HuH-7.5 (cell line): ENCODE data around the gene SORCS2.

Experiments used
- DNase-seq: peaks from one replicate; pipeline ENCODE4 v3.0.0; 2011; ENCODE audit warnings: low spot score

Gene SORCS2

DNA sequence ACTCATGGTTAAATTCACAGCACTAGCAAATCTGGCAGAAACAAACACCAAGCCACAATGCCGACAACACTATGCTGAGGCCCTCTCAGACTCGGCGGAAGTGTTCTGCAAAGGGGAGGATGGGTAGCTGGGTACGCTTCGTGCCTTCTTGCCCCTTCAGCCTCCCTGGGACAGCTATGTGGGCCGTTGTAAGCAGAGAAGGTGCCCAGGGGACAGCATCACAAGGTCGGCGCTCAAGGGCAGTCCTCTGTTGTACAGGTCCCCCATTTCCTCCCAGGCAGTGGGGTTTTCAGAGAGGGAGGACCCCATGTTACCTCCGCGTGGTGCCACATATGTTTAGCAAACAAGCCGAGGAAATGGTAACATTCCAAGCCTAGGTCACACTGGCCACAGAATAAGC lies 573.7 kb downstream of the SORCS2 start:
- DNase-seq, result no peak

DNA sequence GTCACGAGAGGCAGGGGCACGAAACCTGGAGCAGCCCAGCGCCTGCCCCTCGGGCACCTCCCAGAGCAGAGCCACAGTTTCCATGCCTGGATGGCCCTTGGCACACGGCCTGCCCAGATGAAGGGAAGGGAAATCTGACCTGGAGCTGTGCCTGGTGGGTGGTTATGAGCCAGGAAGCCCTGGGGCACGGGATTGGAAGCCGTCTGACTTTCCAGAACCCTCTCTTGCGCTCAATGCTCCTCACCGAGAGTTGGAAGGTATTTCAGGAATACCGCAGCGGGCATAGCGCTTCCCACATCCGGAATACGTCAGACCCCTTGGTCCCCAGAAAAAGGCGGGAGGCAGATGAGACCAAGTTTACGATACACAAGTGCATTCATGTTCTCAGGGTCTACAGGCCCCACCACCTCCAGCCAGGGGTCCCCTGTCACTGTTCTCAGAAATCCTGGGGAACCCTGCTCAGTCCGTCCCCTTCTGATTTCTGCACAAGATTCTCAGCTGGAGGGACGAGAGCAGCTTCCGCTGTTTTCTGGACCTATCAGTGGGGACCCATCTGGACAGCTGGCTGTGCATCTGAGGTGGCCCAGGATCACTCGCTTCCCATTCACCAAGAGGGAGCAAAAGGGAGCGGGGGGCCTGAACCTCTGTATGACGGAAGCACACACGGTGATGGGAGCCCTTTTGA lies 574.5 kb downstream of the SORCS2 start:
- DNase-seq, result no peak

DNA sequence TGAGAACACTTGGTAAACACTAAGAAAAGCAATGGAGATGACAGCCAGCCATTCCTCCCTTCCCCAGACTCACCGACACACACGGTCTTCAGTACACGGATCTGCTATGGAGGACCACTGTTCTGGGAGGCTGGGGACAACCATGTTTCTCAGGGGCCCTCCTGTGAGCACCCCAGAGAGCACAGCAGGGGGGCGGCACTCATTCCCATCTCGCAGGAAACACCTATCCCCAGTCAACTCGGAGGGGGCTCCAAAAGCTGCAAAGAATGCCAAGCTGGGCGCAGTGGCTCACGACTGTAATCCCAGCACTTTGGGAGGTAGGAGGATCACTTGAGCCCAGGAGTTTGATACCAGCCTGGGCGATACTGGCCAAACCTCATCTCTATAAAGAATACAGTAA lies 575.2 kb downstream of the SORCS2 start:
- DNase-seq, result no peak

DNA sequence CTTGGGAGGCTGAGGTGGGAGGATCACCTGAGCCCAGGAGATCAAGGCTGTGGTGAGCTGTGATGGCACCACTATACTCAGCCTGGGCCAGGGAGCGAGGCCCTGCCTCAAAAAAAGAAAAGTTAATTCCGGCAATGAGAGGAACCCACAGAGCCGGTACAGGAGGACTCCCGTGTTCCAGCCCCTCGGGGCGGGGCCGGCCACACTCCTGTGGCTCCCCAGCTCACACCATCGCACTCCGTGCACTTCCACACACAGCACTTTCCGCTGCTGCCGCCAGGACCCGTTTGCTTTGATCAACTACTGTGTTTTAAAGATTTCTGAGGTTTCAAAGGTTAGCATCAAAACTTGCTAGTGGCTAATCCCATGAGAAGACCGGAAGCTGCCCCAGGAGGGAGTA lies 575.6 kb downstream of the SORCS2 start:
- no peak for DNase-seq

DNA sequence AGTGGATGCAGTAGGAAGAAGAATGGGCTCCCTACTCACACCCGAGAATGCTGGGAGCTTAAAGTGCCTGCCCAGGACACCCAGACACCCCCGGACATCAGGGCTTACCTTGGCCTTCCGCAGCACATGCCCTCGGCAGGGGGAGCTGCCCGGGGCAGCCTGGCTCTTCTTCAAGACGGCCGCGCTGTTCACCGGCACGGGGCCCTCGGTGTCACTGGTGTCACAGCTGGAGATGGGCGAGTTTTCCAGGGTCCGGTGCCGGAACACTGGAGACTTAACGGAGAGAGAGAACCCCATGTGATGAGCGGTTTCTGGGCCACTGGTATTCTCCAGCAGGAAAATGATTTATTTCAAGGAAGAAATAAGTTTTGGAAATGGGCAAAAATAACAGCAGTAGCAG lies 576.4 kb downstream of the SORCS2 start:
- no peak for DNase-seq

DNA sequence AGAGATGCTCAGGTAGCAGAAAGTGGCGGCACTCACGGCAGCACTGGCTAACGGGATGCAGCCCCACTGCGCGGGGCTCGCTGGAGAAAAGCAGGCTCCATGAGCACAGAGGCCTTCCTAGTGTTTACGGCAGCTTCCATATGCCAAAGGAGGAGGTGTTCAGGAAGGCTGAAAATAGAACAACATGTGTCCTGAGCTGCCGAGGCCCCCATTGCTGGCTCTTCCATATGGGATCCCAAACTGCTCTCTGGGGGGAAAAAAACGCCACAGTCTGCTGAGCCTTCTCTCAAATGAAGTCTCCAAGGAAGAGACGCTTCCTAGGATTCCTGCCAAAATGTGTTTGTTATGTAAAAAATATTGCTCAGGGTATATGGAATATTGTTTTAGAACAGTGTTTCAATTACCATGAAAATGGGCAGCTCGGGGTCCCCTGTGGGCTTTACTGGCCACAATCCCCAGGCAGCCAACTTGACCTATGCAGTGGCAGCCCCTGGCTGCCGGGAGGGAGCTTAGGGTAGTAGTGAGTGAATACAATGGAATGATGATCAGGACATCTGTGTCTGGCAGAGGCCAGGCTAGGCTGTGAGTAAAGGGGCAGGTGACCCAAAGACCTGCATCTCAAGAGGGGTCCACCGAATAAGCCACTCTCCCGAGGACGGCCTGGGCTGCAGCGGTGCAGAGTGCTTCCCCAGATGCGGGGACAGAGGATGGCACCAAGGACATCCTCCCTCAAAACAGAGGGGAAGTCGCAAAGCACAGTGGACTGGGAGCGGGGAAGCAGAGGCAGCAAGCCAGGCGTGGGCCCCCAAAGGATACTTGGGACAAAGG lies 577.3 kb downstream of the SORCS2 start:
- DNase-seq, result no peak

DNA sequence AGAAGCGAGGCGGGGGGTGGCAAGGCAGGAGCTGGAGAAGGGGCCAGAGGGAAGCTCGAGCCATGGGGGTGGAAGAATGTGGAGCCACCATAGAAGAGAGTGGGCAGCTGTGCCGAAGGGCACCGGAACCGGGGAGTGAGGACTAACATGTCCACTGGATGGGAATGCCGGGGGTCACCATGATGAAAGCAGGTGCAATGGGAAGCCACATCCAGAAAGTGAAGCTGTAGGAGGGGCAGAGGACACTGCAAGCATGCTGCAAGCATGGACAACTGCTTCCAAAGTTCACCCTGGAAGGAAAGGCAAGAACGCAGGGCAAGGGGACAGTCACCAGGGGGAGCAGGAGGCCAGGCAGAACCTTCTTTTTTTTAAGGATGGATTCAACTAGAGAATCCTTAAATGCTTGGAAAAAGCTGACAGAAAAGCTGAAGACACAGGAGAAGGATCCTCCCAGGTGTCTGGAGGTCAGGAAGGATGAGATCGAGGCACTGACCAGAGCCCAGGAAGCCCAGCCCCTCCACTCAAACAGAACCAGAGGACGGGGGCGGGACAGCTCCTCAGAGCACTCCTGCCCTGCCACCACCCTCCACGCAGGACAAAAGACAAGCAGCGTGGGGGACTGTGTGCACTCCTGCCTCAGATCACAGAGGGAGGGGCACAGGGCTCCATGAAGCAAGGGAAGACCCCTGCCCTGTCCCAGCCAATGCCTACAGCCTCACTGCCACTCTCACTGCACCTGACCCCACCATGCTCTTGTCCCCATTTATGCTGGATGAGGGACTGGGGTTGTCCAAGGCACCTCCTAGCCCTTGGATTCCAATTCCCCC lies 578.1 kb downstream of the SORCS2 start:
- peak; percentile 66 for DNase-seq

DNA sequence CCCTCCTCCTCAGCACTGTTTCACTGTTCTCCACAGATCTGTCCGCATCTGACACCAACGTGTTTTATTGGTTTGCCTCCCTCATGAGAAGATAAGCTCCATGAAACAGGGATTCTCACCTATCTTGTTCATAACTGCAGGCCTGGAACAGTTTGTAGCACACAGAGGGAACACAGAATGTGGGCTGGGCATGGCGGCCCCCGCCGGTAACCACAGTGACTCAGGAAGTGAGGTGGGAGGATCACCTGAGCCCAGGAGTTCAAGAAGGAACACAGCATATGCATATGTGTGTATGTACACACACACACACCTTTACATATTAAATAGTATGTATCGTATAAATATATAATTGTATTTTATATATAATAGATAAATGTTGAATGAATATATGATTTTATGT lies 578.7 kb downstream of the SORCS2 start:
- DNase-seq, result no peak

DNA sequence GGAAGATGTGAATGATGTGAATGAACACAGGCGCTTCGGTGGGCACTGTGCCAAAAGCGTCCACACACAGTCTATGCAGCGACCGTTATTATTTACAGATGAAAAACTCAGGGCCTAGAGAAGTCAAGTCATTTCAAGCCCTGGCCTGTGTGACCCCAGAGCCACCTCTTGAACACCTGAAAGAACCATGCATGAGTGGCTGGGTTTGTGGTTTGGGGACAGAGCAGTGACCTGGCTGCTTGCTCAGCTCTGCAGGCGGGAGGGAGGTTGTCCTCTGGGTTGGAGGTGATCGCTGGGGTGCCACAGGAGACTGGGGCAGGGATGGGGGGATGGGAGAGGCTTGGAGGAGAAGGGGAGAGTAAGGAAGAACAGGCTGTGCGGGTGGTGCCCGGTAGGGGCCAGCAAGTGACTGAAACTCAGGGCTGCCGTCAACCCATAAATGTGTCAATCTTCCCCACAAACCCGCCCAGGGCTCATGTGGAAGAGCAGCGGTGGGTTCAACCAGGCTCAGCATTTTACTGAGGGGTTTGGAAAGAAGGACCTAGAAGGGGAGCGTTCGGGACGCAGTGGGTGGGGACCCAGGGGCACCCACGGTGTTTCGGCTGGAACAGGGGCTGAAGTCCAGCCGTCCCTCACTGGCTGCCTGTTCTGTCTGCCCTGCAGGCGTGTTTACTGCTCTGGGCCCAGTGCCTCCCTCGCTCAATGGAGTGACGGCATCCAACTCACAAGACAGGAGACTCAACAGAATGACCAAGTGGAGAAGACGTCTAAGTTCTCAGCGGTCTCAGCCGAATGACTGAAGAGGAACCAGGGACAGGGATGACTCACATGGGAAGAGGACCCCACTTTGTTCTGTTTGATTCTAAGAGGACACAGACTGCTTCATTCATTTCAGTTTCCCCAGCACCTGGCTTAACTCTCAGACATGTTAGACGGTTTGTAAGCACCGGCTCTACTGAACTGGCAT lies 579.5 kb downstream of the SORCS2 start:
- DNase-seq, result no peak

DNA sequence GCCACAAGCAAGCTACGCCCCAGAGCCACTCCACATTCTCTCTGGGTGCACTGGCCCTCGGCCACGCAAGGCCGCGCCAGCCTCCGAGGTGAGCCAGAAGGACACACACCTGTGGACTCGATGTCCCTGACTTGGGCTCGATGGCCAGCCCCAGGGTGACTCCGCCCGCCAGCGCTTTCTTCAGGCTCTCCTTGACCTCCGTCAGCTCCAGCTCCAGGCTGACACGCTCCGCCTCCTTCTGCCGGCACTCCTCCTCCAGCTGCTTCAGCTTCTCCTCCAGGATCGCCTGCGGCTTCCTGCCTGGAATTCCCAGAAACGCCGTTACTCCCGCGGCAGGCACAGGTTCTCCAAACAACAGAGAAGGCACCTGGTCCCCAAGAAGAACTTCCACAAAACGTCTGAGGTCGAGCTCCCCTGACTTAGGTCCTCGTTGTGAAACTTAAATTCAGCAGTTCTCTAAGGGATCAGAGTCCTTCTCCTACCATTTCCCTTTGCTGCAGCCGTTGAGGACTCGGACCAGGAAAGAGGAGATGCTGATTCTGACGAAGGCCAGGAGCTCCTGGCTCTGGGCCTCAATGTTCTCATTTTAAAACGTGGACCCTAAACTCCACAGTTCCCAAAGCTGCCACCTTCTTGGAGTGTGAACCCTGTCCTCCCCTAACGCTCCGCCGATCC lies 580.5 kb downstream of the SORCS2 start:
- no peak for DNase-seq

DNA sequence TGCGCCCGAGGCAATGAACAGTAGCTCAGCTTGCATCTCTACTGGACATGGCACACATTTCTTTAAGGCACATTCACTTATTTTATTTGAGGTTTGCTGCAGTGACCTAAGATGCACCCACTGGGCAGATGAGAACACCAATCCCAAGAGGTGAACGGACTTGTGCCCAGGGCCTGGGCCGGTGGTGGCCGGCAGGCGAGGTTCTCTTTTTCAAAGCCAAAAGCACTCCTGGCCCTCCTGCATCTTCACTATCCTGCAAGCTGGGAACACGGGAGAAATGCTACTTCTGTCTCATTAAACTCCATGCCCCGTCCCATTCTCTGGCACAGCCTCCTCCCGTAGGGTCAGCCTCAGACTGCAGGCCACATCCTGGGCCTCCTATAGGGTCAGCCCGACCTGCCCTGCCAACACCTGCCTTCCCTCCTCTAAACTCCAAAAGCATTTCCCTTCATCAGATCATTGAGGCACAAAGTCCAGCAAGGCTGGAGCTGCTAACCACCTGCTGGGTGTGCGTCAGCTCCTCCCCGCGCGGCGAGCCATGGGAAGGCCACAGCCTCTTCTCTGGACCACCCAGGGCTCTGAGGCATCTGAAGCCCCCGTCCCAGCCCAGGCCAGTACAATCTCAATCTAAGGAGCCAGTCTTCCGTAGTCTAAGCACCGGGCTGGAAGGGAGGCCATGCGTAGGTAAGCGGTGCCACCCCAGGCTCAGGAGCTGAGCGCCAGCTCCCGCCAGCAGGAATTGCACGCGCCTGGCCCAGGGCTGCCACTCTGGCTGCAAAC lies 581.3 kb downstream of the SORCS2 start:
- no peak for DNase-seq

DNA sequence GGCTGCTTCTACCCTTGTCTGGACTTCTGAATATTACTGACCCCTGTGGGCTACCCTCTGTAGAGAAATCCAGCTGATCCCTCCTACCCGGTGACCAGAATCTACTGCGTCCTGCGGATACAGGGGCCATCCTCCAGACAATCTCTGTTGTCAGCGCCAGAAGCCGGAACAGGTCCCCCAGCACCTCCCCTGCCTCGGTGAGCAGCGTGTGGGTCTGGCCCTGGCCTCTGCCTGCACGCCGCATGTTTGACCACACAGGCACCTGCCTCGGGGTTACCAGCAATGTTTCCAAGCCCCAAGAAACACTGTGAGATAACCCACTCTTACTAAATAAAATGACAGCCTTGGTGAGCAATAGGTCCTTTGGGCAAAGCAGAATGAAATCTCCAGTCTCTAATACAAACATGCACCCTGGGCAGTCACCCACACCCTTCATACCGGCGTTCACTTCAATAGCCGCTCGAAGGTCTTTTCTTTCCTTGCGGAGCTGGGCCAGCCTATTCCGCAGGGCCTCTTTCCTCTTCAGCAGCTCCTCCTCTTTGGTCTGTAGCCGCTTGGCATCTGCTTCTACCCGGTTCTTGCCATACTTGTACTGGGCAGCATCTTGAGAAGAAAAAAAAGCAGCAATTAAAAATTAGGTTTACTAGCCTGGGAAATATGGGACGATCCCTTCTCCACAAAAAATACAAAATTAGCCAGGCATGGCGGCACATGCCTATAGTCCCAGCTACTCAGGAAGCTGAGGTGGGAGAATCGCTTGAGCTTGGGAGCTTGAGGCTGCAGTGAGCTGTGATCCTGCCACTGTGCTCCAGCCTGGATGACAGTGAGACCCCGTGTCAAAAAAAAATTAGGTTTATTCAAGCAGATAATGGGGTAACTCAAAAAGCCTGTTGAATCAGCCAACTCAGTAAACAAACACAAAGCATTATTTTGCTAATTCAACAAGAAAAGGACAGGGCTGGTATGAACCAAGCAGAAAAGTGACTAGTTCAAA lies 582.3 kb downstream of the SORCS2 start:
- DNase-seq, result no peak

DNA sequence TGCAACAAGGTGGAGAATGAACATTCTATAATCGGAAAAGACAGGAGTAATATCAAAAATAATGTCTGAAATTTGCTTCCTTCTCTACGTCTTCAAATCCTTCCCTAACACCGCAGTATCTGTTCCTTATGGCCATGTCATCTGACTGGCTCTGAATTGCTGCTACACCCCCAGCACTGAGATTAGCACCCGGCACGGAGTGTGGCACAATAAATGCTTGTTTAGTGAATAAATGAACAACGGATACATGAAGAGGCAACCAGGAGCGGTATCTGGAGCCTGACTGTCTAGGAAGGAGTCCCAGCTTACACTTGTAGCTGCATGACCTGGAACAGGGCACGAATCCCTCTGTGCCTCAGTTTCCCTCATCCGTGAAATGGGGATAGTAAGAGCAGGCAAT lies 583.1 kb downstream of the SORCS2 start:
- DNase-seq, result no peak

DNA sequence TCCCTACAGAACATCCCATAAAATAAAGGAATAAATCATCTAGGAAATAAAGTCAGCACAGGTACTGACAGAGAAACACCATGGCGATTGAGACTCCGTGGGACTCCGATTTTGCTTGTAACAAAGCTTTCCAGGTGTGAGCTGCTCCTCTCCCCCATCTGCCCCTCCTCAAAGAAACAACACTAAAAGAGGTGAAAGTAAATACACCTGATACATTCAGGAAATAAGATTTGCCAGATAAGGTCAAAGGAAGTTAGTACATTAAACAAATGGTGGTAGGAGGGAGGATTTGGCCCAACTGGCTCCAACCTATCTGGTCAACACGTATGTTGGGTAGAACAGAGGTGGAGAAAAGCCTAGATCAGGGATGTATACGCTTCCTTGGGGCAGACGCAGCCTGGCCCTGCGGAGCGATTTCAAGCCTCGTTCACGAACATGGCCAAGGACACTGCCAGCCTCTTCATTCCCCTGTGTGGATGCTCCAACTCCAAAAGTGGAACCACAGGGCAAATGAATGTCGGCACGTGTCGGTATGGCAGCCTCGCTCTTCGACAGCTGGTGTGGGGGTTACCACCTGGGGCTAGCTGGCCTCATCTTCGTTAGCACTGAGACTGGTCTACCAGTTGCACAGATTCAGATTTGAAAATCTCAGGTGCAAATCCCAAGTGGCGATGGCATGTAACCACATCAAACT lies 584.8 kb downstream of the SORCS2 start:
- no peak for DNase-seq

DNA sequence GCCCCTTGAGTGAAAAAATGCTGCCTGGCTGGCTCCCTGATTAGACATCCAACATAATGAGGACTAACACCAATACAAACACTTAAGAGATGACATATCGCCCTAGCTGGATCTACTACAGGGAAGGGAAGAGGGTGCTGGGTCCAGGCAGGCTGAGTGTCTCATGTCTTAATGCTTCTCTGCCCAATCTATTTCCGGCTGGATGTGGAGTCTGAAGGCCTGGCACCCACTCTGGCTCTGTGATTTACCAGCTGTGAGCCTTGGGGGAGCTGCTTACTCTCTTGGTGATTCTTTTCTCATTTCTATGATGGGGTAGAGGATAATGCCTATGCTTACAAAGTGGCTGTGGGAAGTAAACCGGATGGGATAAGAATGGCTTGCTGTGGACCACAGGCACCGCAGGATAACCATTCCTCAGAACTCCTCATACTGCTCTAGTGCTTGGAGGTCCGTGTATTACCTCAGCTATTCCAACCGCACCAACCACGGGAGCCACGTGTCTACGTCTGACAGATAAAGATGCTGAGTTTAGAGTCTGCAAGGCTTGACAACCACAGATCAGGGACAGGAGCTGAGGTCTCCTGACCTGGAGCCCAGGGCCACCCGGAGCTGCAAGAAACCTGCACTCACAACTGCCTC lies 585.7 kb downstream of the SORCS2 start:
- DNase-seq, result no peak

DNA sequence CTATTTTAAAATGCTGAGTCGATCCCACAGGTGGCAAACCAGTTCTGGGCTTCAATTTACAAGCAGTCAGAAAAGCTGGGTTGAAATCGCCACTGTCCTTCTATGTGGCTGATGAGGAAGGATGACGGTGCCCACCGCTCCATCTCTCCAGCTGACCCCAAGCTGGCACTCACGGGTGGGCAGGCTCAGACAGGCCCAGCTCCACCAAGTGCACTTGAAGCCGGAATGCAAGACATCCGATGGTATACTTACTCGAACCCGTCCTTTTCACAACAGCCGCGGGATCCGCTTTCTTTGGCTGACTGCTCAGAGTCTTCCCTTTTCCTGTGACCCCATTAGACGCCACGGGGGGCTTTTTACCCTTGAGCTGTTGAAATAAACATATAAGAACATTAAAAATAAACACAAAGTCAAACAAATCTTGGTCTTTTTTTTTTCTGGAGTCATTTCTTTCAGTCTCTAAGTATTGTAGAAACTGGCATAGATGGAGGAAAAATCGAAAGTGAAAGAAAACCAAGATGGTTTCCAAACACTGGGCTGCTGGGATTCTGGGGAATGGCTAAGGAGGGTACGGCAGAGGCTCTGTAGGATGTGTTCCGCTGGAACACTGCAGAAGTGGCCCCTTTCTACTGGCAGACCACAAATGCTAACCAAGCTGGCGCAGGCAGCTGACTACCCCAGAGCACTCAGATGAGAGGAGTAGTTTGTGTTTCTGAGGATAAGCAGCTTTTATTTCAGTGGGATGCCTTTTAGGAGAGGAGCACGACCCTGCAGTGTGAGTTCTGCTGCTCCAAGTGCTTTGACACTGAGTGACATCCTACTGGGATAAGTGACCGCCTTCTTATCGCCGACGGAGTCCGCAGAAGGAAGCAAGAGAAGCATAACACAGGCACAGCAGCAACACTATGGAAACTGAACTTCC lies 586.4 kb downstream of the SORCS2 start:
- DNase-seq, result no peak

DNA sequence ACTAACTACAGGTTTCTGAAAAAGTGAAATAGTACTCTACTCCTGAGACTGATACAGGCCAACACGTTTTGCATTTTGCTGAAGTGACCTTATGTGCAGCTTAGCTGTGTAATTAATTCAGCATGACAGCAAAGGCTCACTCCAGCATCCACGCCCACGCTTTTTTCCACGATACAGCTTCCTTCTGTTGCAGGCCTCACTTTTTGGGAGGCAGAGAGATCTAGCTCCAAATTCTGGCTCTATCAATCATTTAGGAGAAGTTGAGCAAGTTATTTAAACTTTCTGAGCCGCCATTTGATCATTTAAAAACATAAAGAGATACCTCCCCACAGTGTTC lies 587.1 kb downstream of the SORCS2 start:
- no peak for DNase-seq
